Parathyroid adenoma (tissue), 2 donors: Measurements from ENCODE around the gene PTPN3.

Experiments used
- H2AFZ ChIP-seq: fragments of 300-600 bp; sonication (generic); one replicate; pipeline ENCODE4 v1.7.0; 2017; ENCODE audit warnings: antibody characterized with exemption, mild to moderate bottlenecking
- H3K27ac ChIP-seq: fragments of 300-600 bp; sonication (generic); one replicate; pipeline ENCODE4 v1.7.0; 2017
- H3K27me3 ChIP-seq: fragments of 300-600 bp; sonication (generic); one replicate; pipeline ENCODE4 v1.7.0; 2017; ENCODE audit warnings: low read length; ENCODE audit not compliant: control insufficient read depth, insufficient read depth
- H3K36me3 ChIP-seq: fragments of 300-600 bp; sonication (generic); one replicate; pipeline ENCODE4 v1.7.0; 2017; ENCODE audit warnings: low read length; ENCODE audit not compliant: control insufficient read depth, insufficient read depth
- H3K4me1 ChIP-seq: fragments of 300-600 bp; sonication (generic); one replicate; pipeline ENCODE4 v1.7.0; 2017; ENCODE audit warnings: control low read depth
- H3K4me2 ChIP-seq: fragments of 300-600 bp; sonication (generic); one replicate; pipeline ENCODE4 v1.7.0; 2017; ENCODE audit warnings: low read length
- H3K4me3 ChIP-seq: fragments of 300-600 bp; sonication (generic); one replicate; pipeline ENCODE4 v1.7.0; 2017; ENCODE audit warnings: low read depth, low read length
- H3K79me2 ChIP-seq: fragments of 300-600 bp; sonication (generic); one replicate; pipeline ENCODE4 v1.7.0; 2017; ENCODE audit warnings: control low read depth
- H3K9ac ChIP-seq: fragments of 300-600 bp; sonication (generic); one replicate; pipeline ENCODE4 v1.7.0; 2017; ENCODE audit warnings: mild to moderate bottlenecking
- H3K9me3 ChIP-seq: fragments of 300-600 bp; sonication (generic); one replicate; pipeline ENCODE4 v1.7.0; 2017; ENCODE audit warnings: low read length; ENCODE audit not compliant: control insufficient read depth
- CTCF ChIP-seq: fragments of 300-600 bp; sonication (generic); IDR thresholded peaks from one replicate; pipeline ENCODE4 v1.7.0; 2017; ENCODE audit warnings: antibody characterized with exemption, mild to moderate bottlenecking
- donor health status: primary hyperparathyroidism.

Gene PTPN3

GRCh38 chr9:109411069-109411761 lies 86.9 kb downstream of the PTPN3 start:
- no peaks in the 10 kb centered on the region for H3K9me3 ChIP-seq
- no peaks in the 10 kb centered on the region for H3K4me1 ChIP-seq
- no peak overlapping the region for H3K9ac ChIP-seq
- H3K79me2 ChIP-seq, result no peaks in the 10 kb centered on the region
- no peak overlapping the region for H3K27ac ChIP-seq
- no peak for TF ChIP-seq CTCF
- no peaks in the 10 kb centered on the region for H3K27me3 ChIP-seq
- H3K36me3 ChIP-seq, result no peaks in the 10 kb centered on the region
- no peak overlapping the region for H3K4me2 ChIP-seq
- H3K4me3 ChIP-seq, result no peak overlapping the region
- H2AFZ ChIP-seq, result no peak overlapping the region

GRCh38 chr9:109409773-109410397 lies 88.2 kb downstream of the PTPN3 start:
- Histone ChIP-seq H3K36me3 (no peaks in the 10 kb centered on the region), H3K9ac (no peak overlapping the region)

GRCh38 chr9:109408759-109409462 lies 89.2 kb downstream of the PTPN3 start:
- Histone ChIP-seq H3K4me1 (no peaks in the 10 kb centered on the region), H2AFZ (no peak overlapping the region), H3K4me3 (no peak overlapping the region), H3K27me3 (no peaks in the 10 kb centered on the region), H3K27ac (no peak overlapping the region), H3K79me2 (no peaks in the 10 kb centered on the region), H3K9me3 (no peaks in the 10 kb centered on the region), H3K36me3 (no peaks in the 10 kb centered on the region), H3K9ac (no peak overlapping the region), H3K4me2 (no peak overlapping the region)
- no peak for TF ChIP-seq CTCF

More at GRCh38 chr9:109409773-109410397, 88.2 kb downstream of the PTPN3 start:
- no peaks in the 10 kb centered on the region for H3K79me2 ChIP-seq
- H3K27ac ChIP-seq, result no peak overlapping the region
- no peaks in the 10 kb centered on the region for H3K27me3 ChIP-seq
- H3K4me3 ChIP-seq, result no peak overlapping the region
- H2AFZ ChIP-seq, result no peak overlapping the region
- no peaks in the 10 kb centered on the region for H3K4me1 ChIP-seq
- H3K4me2 ChIP-seq, result no peak overlapping the region
- H3K9me3 ChIP-seq, result no peaks in the 10 kb centered on the region
- no peak for TF ChIP-seq CTCF

GRCh38 chr9:109403766-109404320 lies 94.3 kb downstream of the PTPN3 start:
- TF ChIP-seq CTCF, result no peak
- H3K4me3 ChIP-seq, result no peak overlapping the region
- H3K79me2 ChIP-seq, result no peaks in the 10 kb centered on the region
- H3K36me3 ChIP-seq, result no peaks in the 10 kb centered on the region
- no peak overlapping the region for H2AFZ ChIP-seq
- no peak overlapping the region for H3K4me2 ChIP-seq
- H3K27ac ChIP-seq, result no peak overlapping the region
- no peaks in the 10 kb centered on the region for H3K27me3 ChIP-seq
- H3K4me1 ChIP-seq, result no peaks in the 10 kb centered on the region
- no peaks in the 10 kb centered on the region for H3K9me3 ChIP-seq
- H3K9ac ChIP-seq, result no peak overlapping the region
